Mammary epithelial cell (primary cell): Measurements from ENCODE around the gene PPP1R1B.

Experiments
- CTCF ChIP-seq, 2 donors: IDR thresholded peaks in 1 of 2; conservative IDR thresholded peaks in 1 of 2; 2 replicates each; pipeline ENCODE4 v1.5.1; 2011 to 2012; ENCODE audit warnings: inconsistent platforms in 2 of 2, low read length in 2 of 2, mild to moderate bottlenecking in 2 of 2, control low read depth in 1 of 2, low read depth in 1 of 2; ENCODE audit not compliant: insufficient read depth in 1 of 2; ENCODE audit errors: extremely low read depth in 1 of 2
- EZH2 ChIP-seq: IDR thresholded peaks from 2 replicates; pipeline ENCODE4 v1.6.1; 2012; ENCODE audit warnings: low read length, inconsistent platforms, borderline replicate concordance

GRCh38 chr17:39618956-39619785 lies 7.6 kb upstream of the PPP1R1B start:
- no peak for TF ChIP-seq CTCF (conservative IDR thresholded peaks at IDR 0.05 in 1 of 2, IDR thresholded peaks at IDR 0.05 in 1 of 2; ENCODE audit: extremely low read depth in 1 of 2, insufficient read depth in 1 of 2, low read depth in 1 of 2, low read length in 2 of 2)
- no peak for TF ChIP-seq EZH2
